ENCODE results near the gene UQCRC1. TPM values are rescaled to one million over a fixed set of nuclear protein-coding genes. Genes with fewer than 3 reads are reported as not detected.

UQCRC1 gene
- total and polyA plus RNA-seq, 2 of the 8 experiments (the other 6 are each of a cell fraction or from before 2014, with no cell fraction given): 310 to 720 TPM

- H3K9me3 ChIP-seq (ENCODE audit: insufficient read depth in 2 of 2, low read depth in 1 of 2, low read length in 1 of 2): no peaks in the 10 kb centered on the region
- no peak overlapping the region for H3K14ac ChIP-seq (ENCODE audit: insufficient read length)
- FAIRE-seq (no peak), DNase-seq (ENCODE audit: low read depth in 1 of 2, low spot score in 2 of 2) (no peak)
- TF ChIP-seq ASH2L (IDR thresholded peaks at IDR 0.05; ENCODE audit: low read length): peak; percentile 10
- no peak for TF ChIP-seq SIRT6 (IDR thresholded peaks at IDR 0.05; ENCODE audit: low read length)
- TF ChIP-seq RNF2 (IDR thresholded peaks at IDR 0.05; ENCODE audit: borderline replicate concordance, low read depth, low read length, missing control alignments, poor library complexity, severe bottlenecking): peak; percentile 16
- peaks cover 0 to 5% (median 4%) of the 10 kb centered on the region in 4 experiments; a peak in 3 of 7 replicates for H3K27me3 ChIP-seq (replicated peaks in 1 of 4; ENCODE audit: control insufficient read depth in 3 of 4, extremely low read depth in 1 of 4, insufficient read depth in 3 of 4, low read length in 3 of 4)
- no peak overlapping the region for H2BK120ac ChIP-seq (replicated peaks; ENCODE audit: low read depth, low read length)
- peak overlapping the region; percentile 90; the same call in 1 of the 2 replicates for H4K8ac ChIP-seq (ENCODE audit: extremely low read depth, insufficient read depth, low read length)
- peaks cover 7 to 40% of the 10 kb centered on the region in 2 experiments for H4K20me1 ChIP-seq (replicated peaks in 1 of 2; ENCODE audit: control insufficient read depth in 1 of 2, insufficient read depth in 2 of 2, low read length in 2 of 2)
- 88% methylated on average over 40 of the region's 45 CpGs; no CpG with 5 or more reads in 1 of the 2 experiments for WGBS, 2 experiments (ENCODE audit: extremely low coverage in 1 of 2, insufficient coverage in 1 of 2, insufficient read length in 1 of 2, insufficient replicate concordance in 2 of 2, low coverage in 1 of 2, low lambda C conversion rate in 2 of 2, missing lambda C conversion rate in 1 of 2)
- ChIA-PET POLR2A (ENCODE audit: partially characterized antibody) (interaction anchor here (1.0 to 10.5 kb wide), 6 partner anchors 11 to 364 kb away, joined by 3 to 111 read pairs (median 4); partner anchors contain the start of genes IP6K2, NCKIPSD, SLC26A6 and UQCRC1), CTCF (ENCODE audit: partially characterized antibody) (interaction anchor here (0.6 to 2.2 kb wide), 10 partner anchors 12 to 108 kb away, joined by 3 to 11 read pairs (median 4); partner anchors contain the start of gene SLC26A6)
- H2BK12ac ChIP-seq (ENCODE audit: low read depth, low read length): peak overlapping the region; percentile 80
- H4K5ac ChIP-seq (ENCODE audit: insufficient read length, low read depth, low read length): peak overlapping the region; percentile 87
- H3K23me2 ChIP-seq (ENCODE audit: low read depth, low read length): peaks cover 11% of the 10 kb centered on the region; the same call in 1 of the 2 replicates
- peak overlapping the region; percentile 74 to 81 for H3K4me2 ChIP-seq (ENCODE audit: insufficient read depth in 1 of 2, low read depth in 2 of 2, low read length in 2 of 2)
- peaks cover 0 to 13% (median 8%) of the 10 kb centered on the region in 4 experiments; a peak in 5 of 8 replicates for H3K36me3 ChIP-seq (ENCODE audit: control insufficient read depth in 2 of 4, insufficient read depth in 4 of 4, low read length in 3 of 4)
- no peak overlapping the region for H2BK20ac ChIP-seq (ENCODE audit: low read length)
- H3K4me3 ChIP-seq (ENCODE audit: extremely low read depth in 1 of 4, insufficient read depth in 2 of 4, low read depth in 3 of 4, low read length in 4 of 4): peak overlapping the region in 2 of 4 experiments; percentile 6 to 61; a peak in 4 of 8 replicates
- peak overlapping the region; percentile 95 for H3K18ac ChIP-seq (ENCODE audit: extremely low read depth, low read length)
- no peak overlapping the region for H3K56ac ChIP-seq (replicated peaks; ENCODE audit: insufficient read length, low read depth, low read length)
- peak overlapping the region; percentile 94 for H4K91ac ChIP-seq (replicated peaks; ENCODE audit: insufficient read length, low read length)
- H3K4ac ChIP-seq (replicated peaks; ENCODE audit: insufficient read length, low read depth, low read length): peak overlapping the region; percentile 90
- peaks cover 0 to 18% (median 16%) of the 10 kb centered on the region in 4 experiments; a peak in 6 of 7 replicates for H3K4me1 ChIP-seq (replicated peaks in 1 of 4; ENCODE audit: control insufficient read depth in 3 of 4, insufficient read depth in 4 of 4, low read length in 3 of 4)
- peak overlapping the region; percentile 99; the same call in 1 of the 2 replicates for H2BK15ac ChIP-seq (ENCODE audit: low read length)
- no peak overlapping the region for H3K23ac ChIP-seq (ENCODE audit: insufficient read length)
- no peaks in the 10 kb centered on the region for H3K79me2 ChIP-seq (ENCODE audit: control insufficient read depth in 1 of 2, insufficient read depth in 2 of 2, low read length in 2 of 2)
- H2BK5ac ChIP-seq (ENCODE audit: low read depth, low read length): peak overlapping the region; percentile 83
- 0 out of 2 replicates have a peak overlapping the region, but pooled peaks have one; percentile 54 for H2AK5ac ChIP-seq (ENCODE audit: low read depth, low read length)
- H3K27ac ChIP-seq (ENCODE audit: low read depth, low read length): no peak overlapping the region
- H2AFZ ChIP-seq (ENCODE audit: low read length): peak overlapping the region; percentile 70; the same call in 1 of the 2 replicates
- peak overlapping the region in 2 of 4 experiments; percentile 54 to 56; a peak in 4 of 7 replicates for H3K9ac ChIP-seq (replicated peaks in 1 of 4; ENCODE audit: extremely low read depth in 1 of 4, low read depth in 3 of 4, low read length in 3 of 4)
- peaks cover 2% of the 10 kb centered on the region; the same call in 1 of the 2 replicates for H3K79me1 ChIP-seq (ENCODE audit: low read depth, low read length)
Measured at GRCh38 chr3:48656841-48657281, 47.4 kb upstream of the UQCRC1 start.

All from H1 (cell line).